B cell (primary cell): ENCODE measurements around the gene SPATA31A3. TPM values are rescaled to one million over a fixed set of nuclear protein-coding genes. Genes with fewer than 3 reads are reported as not detected.
"Not testable (repeated sequence)": the region's sequence is repeated elsewhere in the genome, so short reads cannot be mapped to it uniquely, and the experiment has no call there.

Experiments
- ATAC-seq: fragments of 200-7000 bp; cut with Tn5 transposase; one replicate; pipeline ENCODE4 v1.10.0; 2021; ENCODE audit warnings: low read depth, mild to moderate bottlenecking, moderate number of reproducible peaks, moderate library complexity
- CTCF ChIA-PET: fragments of 350-600 bp; sonication (Branson Sonifier 250); formaldehyde crosslinking; loops from one replicate; lab custom pipeline; 2021; ENCODE audit warnings: antibody characterized with exemption, inconsistent platforms; lab: Charles Lee
- POLR2A ChIA-PET: fragments of 350-600 bp; sonication (Branson Sonifier 250); formaldehyde crosslinking; loops from one replicate; lab custom pipeline; 2021; ENCODE audit warnings: antibody characterized with exemption; lab: Charles Lee
- DNase-seq: peaks from one replicate; pipeline ENCODE4 v3.0.0; 2013
- H2AFZ ChIP-seq: 2 replicates; pipeline ENCODE4 v1.6.1; 2012; ENCODE audit warnings: mild to moderate bottlenecking, low read depth, low read length; ENCODE audit not compliant: insufficient read depth, poor library complexity, severe bottlenecking
- H3K27ac ChIP-seq, 2 donors: 1 replicate in 1 of 2; 2 replicates in 1 of 2; pipeline ENCODE4 v1.5.1; 2012 to 2013; ENCODE audit warnings: low read length in 2 of 2, mild to moderate bottlenecking in 2 of 2, moderate library complexity in 1 of 2
- H3K27me3 ChIP-seq, 4 experiments: fragments of 200-600 bp in 1 of 4; sonication (generic) in 1 of 4; replicated peaks in 1 of 4; 1 replicate in 2 of 4; 2 replicates in 2 of 4; pipeline versions ENCODE4 v1.6.1 to v1.7.0; 2013 to 2016; ENCODE audit warnings: low read length in 3 of 4, mild to moderate bottlenecking in 2 of 4, mixed read lengths in 1 of 4, moderate library complexity in 1 of 4; ENCODE audit not compliant: insufficient read depth in 4 of 4, control insufficient read depth in 3 of 4; ENCODE audit errors: control extremely low read depth in 1 of 4
- H3K36me3 ChIP-seq, 2 experiments: replicated peaks in 1 of 2; 1 replicate in 1 of 2; 2 replicates in 1 of 2; pipeline versions ENCODE4 v1.6.1 to v1.7.1; 2013; ENCODE audit warnings: low read length in 1 of 2; ENCODE audit not compliant: insufficient read depth in 2 of 2, control insufficient read depth in 1 of 2; ENCODE audit errors: control extremely low read depth in 1 of 2, extremely low read depth in 1 of 2
- H3K4me1 ChIP-seq, 2 donors: fragments of 200-600 bp in 1 of 2; sonication (generic) in 1 of 2; 1 replicate in 1 of 2; 2 replicates in 1 of 2; pipeline versions ENCODE4 v1.5.1 to v1.6.1; 2013 to 2017; ENCODE audit warnings: low read length in 2 of 2; ENCODE audit not compliant: control insufficient read depth in 2 of 2, insufficient read depth in 2 of 2
- H3K4me2 ChIP-seq: replicated peaks from 2 replicates; pipeline ENCODE3; 2012; ENCODE audit warnings: mild to moderate bottlenecking, low read depth, low read length; ENCODE audit not compliant: poor library complexity, severe bottlenecking
- H3K4me3 ChIP-seq, 5 experiments: fragments of 200-600 bp in 1 of 5; sonication (generic) in 1 of 5; 1 replicate in 3 of 5; 2 replicates in 2 of 5; pipeline versions ENCODE4 v1.5.1 to v1.7.0; 2011 to 2016; ENCODE audit warnings: low read length in 4 of 5, mild to moderate bottlenecking in 4 of 5, low read depth in 2 of 5, control low read depth in 1 of 5, moderate library complexity in 1 of 5; ENCODE audit not compliant: insufficient read depth in 1 of 5; ENCODE audit errors: control extremely low read depth in 1 of 5, extremely low read depth in 1 of 5
- H3K79me2 ChIP-seq: fragments of 200-600 bp; sonication (generic); one replicate; pipeline ENCODE4 v1.6.0; 2016; ENCODE audit warnings: low read length; ENCODE audit not compliant: control insufficient read depth, insufficient read depth
- H3K9ac ChIP-seq: fragments of 200-600 bp; sonication (generic); 2 replicates; pipeline ENCODE4 v1.6.1; 2017; ENCODE audit warnings: mild to moderate bottlenecking, low read length, moderate library complexity
- H3K9me3 ChIP-seq, 3 donors: one replicate each; pipeline versions ENCODE4 v1.6.1 to v1.7.1; 2013; ENCODE audit warnings: low read length in 2 of 3; ENCODE audit not compliant: control insufficient read depth in 2 of 3, insufficient read depth in 1 of 3; ENCODE audit errors: control extremely low read depth in 1 of 3
- H4K20me1 ChIP-seq: 2 replicates; pipeline ENCODE4 v1.6.0; 2012; ENCODE audit warnings: mild to moderate bottlenecking, low read length; ENCODE audit not compliant: insufficient read depth, control insufficient read depth, poor library complexity, severe bottlenecking
- H3K27ac Mint-ChIP-seq: one replicate; pipeline ENCODE4 v1.8.0; 2021; ENCODE audit warnings: mixed read lengths
- H3K27me3 Mint-ChIP-seq: one replicate; pipeline ENCODE4 v1.8.0; 2021; ENCODE audit warnings: mixed read lengths
- H3K4me1 Mint-ChIP-seq: one replicate; pipeline ENCODE4 v1.8.0; 2021; ENCODE audit warnings: mixed read lengths
- H3K4me3 Mint-ChIP-seq: one replicate; pipeline ENCODE4 v1.8.0; 2021; ENCODE audit warnings: mixed read lengths
- H3K9me3 Mint-ChIP-seq: one replicate; pipeline ENCODE4 v1.8.0; 2022; ENCODE audit warnings: mixed read lengths; ENCODE audit not compliant: insufficient read depth
- WGBS: methylation state at CpG from one replicate; pipeline ENCODE4 v1.1.5; 2013; ENCODE audit warnings: missing lambda C conversion rate; ENCODE audit not compliant: insufficient coverage; 5-methylcytosine and 5-hydroxymethylcytosine counted together
- intact Hi-C: fragments of 100-400 bp; cut with micrococcal nuclease; formaldehyde crosslinking; loops from one replicate; pipeline ENCODE4 v1.10.0; 2022
- polyA plus RNA-seq: library from polyadenylated mRNA; depleted of rRNA; stranded (reverse); fragments of >200 nt; gene quantifications from 2 replicates; pipeline ENCODE4 v1.2.3, GENCODE V29; 2012
- total RNA-seq, 2 donors: library from RNA; stranded (reverse); fragments of 120-200 nt in 1 of 2; gene quantifications; 1 replicate in 1 of 2; 2 replicates in 1 of 2; pipeline versions ENCODE4 v1.2.3 to v1.2.4, GENCODE V29; 2013 to 2022

SPATA31A3 gene
- total and polyA plus RNA-seq, 2 donors (not counting 1 experiment from before 2014, with no cell fraction given), result not detected

- H3K9ac ChIP-seq, H3K36me3 ChIP-seq, H3K4me1 Mint-ChIP-seq, H3K27ac ChIP-seq, H3K79me2 ChIP-seq, H3K27ac Mint-ChIP-seq, H3K4me3 Mint-ChIP-seq, H2AFZ ChIP-seq, H3K4me1 ChIP-seq, H3K4me2 ChIP-seq, H3K27me3 Mint-ChIP-seq, H3K9me3 ChIP-seq, intact Hi-C loops, ATAC-seq, POLR2A ChIA-PET, H4K20me1 ChIP-seq, H3K9me3 Mint-ChIP-seq, H3K27me3 ChIP-seq, CTCF ChIA-PET, DNase-seq, H3K4me3 ChIP-seq: not testable (repeated sequence)
- no CpG with 5 or more reads among the region's 2 CpGs for WGBS
These were observed 52.2 kb downstream of the SPATA31A3 start for GRCh38 chr9:66939878-66940830.

GRCh38 chr9:66938322-66938721 lies 54.0 kb downstream of the SPATA31A3 start:
- H3K9me3 ChIP-seq, H3K27ac Mint-ChIP-seq, H3K27me3 Mint-ChIP-seq, H3K4me1 Mint-ChIP-seq, H3K4me1 ChIP-seq, H3K79me2 ChIP-seq, H4K20me1 ChIP-seq, H3K9ac ChIP-seq, H2AFZ ChIP-seq, H3K27me3 ChIP-seq, H3K4me3 Mint-ChIP-seq, H3K4me2 ChIP-seq, H3K9me3 Mint-ChIP-seq, H3K4me3 ChIP-seq, DNase-seq, CTCF ChIA-PET, intact Hi-C loops, POLR2A ChIA-PET, ATAC-seq, H3K27ac ChIP-seq, H3K36me3 ChIP-seq: not testable (repeated sequence)
- WGBS, result 94% methylated on average over 3 of the region's 5 CpGs

GRCh38 chr9:66937662-66938061 lies 54.7 kb downstream of the SPATA31A3 start:
- no CpG with 5 or more reads among the region's 3 CpGs for WGBS
- H3K4me3 ChIP-seq, CTCF ChIA-PET, H3K4me2 ChIP-seq, DNase-seq, H3K27ac ChIP-seq, H3K27me3 ChIP-seq, H3K27ac Mint-ChIP-seq, H3K4me1 Mint-ChIP-seq, H3K36me3 ChIP-seq, H4K20me1 ChIP-seq, H3K4me1 ChIP-seq, POLR2A ChIA-PET, ATAC-seq, H3K4me3 Mint-ChIP-seq, H3K9ac ChIP-seq, intact Hi-C loops, H3K27me3 Mint-ChIP-seq, H3K9me3 ChIP-seq, H3K9me3 Mint-ChIP-seq, H3K79me2 ChIP-seq, H2AFZ ChIP-seq: not testable (repeated sequence)
